Keratinocyte (primary cell): Measurements from ENCODE around the gene TRAPPC10. TPM values are rescaled to one million over a fixed set of nuclear protein-coding genes. Genes with fewer than 3 reads are reported as not detected.

Experiments used
- DNase-seq: peaks from one replicate; pipeline ENCODE4 v3.0.0-alpha.2; 2011; ENCODE audit warnings: low read depth, missing footprints, low spot score
- FAIRE-seq: peaks from 2 replicates; lab custom pipeline; 2011; peaks lifted over from hg19 to GRCh38; lab: Jason Lieb, UNC
- H2AFZ ChIP-seq: 2 replicates; pipeline ENCODE4 v1.6.0; 2012; ENCODE audit warnings: low read length, control low read depth, inconsistent platforms; ENCODE audit not compliant: control insufficient read depth
- H3K27ac ChIP-seq: 2 replicates; pipeline ENCODE4 v1.5.1; 2011; ENCODE audit warnings: low read length; ENCODE audit not compliant: control insufficient read depth, insufficient read depth
- H3K27me3 ChIP-seq: 3 replicates; pipeline ENCODE4 v1.6.0; 2011; ENCODE audit warnings: low read length; ENCODE audit not compliant: control insufficient read depth, insufficient read depth; ENCODE audit errors: extremely low read depth
- H3K36me3 ChIP-seq, 2 experiments: 2 replicates in 1 of 2; 3 replicates in 1 of 2; pipeline ENCODE4 v1.5.1; 2011; ENCODE audit warnings: low read length in 2 of 2, mild to moderate bottlenecking in 1 of 2; ENCODE audit not compliant: control insufficient read depth in 2 of 2, insufficient read depth in 2 of 2; ENCODE audit errors: extremely low read depth in 1 of 2
- H3K4me1 ChIP-seq: 3 replicates; pipeline ENCODE4 v1.5.1; 2011; ENCODE audit warnings: low read length; ENCODE audit not compliant: control insufficient read depth, insufficient read depth; ENCODE audit errors: extremely low read depth
- H3K4me2 ChIP-seq: 3 replicates; pipeline ENCODE4 v1.6.0; 2011; ENCODE audit warnings: low read depth, low read length; ENCODE audit not compliant: control insufficient read depth, insufficient read depth; ENCODE audit errors: extremely low read depth
- H3K4me3 ChIP-seq, 3 experiments: fragments of 200-600 bp in 1 of 3; sonication (generic) in 1 of 3; 2 replicates in 2 of 3; 3 replicates in 1 of 3; pipeline ENCODE4 v1.5.1; 2011 to 2016; ENCODE audit warnings: low read length in 3 of 3, mild to moderate bottlenecking in 3 of 3, control low read depth in 2 of 3, inconsistent platforms in 1 of 3, low read depth in 1 of 3, mixed read lengths in 1 of 3, mixed run types in 1 of 3, moderate library complexity in 1 of 3; ENCODE audit not compliant: control insufficient read depth in 2 of 3, insufficient read depth in 2 of 3; ENCODE audit errors: extremely low read depth in 1 of 3
- H3K79me2 ChIP-seq: 2 replicates; pipeline ENCODE4 v1.6.0; 2012; ENCODE audit warnings: low read length; ENCODE audit not compliant: control insufficient read depth, insufficient read depth
- H3K9ac ChIP-seq: 3 replicates; pipeline ENCODE4 v1.6.0; 2011; ENCODE audit warnings: low read length; ENCODE audit not compliant: control insufficient read depth, insufficient read depth; ENCODE audit errors: extremely low read depth
- H3K9me1 ChIP-seq: 3 replicates; pipeline ENCODE4 v1.6.0; 2011; ENCODE audit warnings: low read length; ENCODE audit not compliant: control insufficient read depth, insufficient read depth; ENCODE audit errors: extremely low read depth
- H3K9me3 ChIP-seq: 2 replicates; pipeline ENCODE4 v1.5.1; 2012; ENCODE audit warnings: low read depth, low read length; ENCODE audit not compliant: control insufficient read depth
- H4K20me1 ChIP-seq: 3 replicates; pipeline ENCODE4 v1.6.0; 2011; ENCODE audit warnings: low read length; ENCODE audit not compliant: control insufficient read depth, insufficient read depth; ENCODE audit errors: extremely low read depth
- EZH2 ChIP-seq: IDR thresholded peaks from one replicate; pipeline ENCODE4 v1.6.1; 2012; ENCODE audit warnings: inconsistent platforms, mild to moderate bottlenecking, low read length, moderate library complexity
- dilution Hi-C: fragments of 300-500 bp; cut with MboI; formaldehyde crosslinking; loops from one replicate; pipeline ENCODE4 v1.7.0; 2020; ENCODE audit warnings: low sequenced_read_pairs; ENCODE audit not compliant: extremely low pct_ligation_motif_present
- polyA plus RNA-seq, 5 experiments: library from polyadenylated mRNA; depleted of rRNA in 3 of 5; stranded (reverse) in 3 of 5; stranded (forward) in 1 of 5; unstranded in 1 of 5; fragments of >200 nt; gene quantifications; 1 replicate in 1 of 5; 2 replicates in 3 of 5; 3 replicates in 1 of 5; pipeline versions ENCODE4 v1.2.1 to v1.2.3, GENCODE V29; 2011 to 2012; ENCODE audit warnings: missing spikeins in 2 of 5, low read depth in 1 of 5, low replicate concordance in 1 of 5
- TF ChIP-seq, protein P1 (sequence below), 3 experiments: IDR thresholded peaks in 1 of 3; conservative IDR thresholded peaks in 1 of 3; optimal IDR thresholded peaks in 1 of 3; 2 replicates in 2 of 3; 3 replicates in 1 of 3; pipeline versions ENCODE3 to v1.5.1; 2011; ENCODE audit warnings: low read length in 3 of 3, mild to moderate bottlenecking in 3 of 3, moderate library complexity in 2 of 3, control low read depth in 1 of 3, inconsistent platforms in 1 of 3; ENCODE audit not compliant: insufficient read depth in 2 of 3; ENCODE audit errors: extremely low read depth in 1 of 3

Gene TRAPPC10
- polyA plus RNA-seq, 1 donor (not counting 4 experiments of a cell fraction or from before 2014, with no cell fraction given): 21.6 TPM

DNA sequence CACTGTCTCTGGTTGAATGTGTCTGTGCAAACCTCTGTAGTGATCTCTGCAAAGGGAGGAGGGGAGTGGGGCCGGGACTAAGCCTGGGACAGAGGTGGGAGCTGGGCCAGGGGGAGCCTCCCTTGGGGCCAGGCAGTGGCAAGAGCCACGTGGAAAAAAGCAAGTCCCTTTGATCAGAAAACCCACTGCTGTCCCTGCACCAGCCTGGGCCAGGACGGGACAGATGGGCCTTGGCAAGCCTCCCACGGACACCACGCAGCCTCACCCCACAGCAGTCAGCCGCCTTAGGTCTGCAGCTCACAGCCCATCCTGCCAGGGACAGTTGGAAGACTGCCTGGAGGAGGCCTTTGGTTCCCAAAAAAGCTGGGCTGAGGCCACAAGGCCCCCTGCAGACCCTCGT is 11.7 kb upstream of the TRAPPC10 start:
- Histone ChIP-seq H3K9ac (no peak overlapping the region), H3K27ac (no peak overlapping the region), H3K4me3 (no peak overlapping the region), H3K4me1 (no peaks in the 10 kb centered on the region), H3K4me2 (no peak overlapping the region), H3K27me3 (peaks cover 6% of the 10 kb centered on the region), H2AFZ (no peak overlapping the region), H3K79me2 (no peaks in the 10 kb centered on the region), H4K20me1 (no peaks in the 10 kb centered on the region), H3K9me1 (no peaks in the 10 kb centered on the region), H3K9me3 (no peaks in the 10 kb centered on the region), H3K36me3 (no peaks in the 10 kb centered on the region)
- FAIRE-seq: no peak
- DNase-seq: no peak
- dilution Hi-C loops: no loop called here
- TF ChIP-seq, protein P1, sequence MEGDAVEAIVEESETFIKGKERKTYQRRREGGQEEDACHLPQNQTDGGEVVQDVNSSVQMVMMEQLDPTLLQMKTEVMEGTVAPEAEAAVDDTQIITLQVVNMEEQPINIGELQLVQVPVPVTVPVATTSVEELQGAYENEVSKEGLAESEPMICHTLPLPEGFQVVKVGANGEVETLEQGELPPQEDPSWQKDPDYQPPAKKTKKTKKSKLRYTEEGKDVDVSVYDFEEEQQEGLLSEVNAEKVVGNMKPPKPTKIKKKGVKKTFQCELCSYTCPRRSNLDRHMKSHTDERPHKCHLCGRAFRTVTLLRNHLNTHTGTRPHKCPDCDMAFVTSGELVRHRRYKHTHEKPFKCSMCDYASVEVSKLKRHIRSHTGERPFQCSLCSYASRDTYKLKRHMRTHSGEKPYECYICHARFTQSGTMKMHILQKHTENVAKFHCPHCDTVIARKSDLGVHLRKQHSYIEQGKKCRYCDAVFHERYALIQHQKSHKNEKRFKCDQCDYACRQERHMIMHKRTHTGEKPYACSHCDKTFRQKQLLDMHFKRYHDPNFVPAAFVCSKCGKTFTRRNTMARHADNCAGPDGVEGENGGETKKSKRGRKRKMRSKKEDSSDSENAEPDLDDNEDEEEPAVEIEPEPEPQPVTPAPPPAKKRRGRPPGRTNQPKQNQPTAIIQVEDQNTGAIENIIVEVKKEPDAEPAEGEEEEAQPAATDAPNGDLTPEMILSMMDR (optimal IDR thresholded peaks at IDR 0.05 in 1 of 3, IDR thresholded peaks at IDR 0.05 in 1 of 3, conservative IDR thresholded peaks at IDR 0.05 in 1 of 3; ENCODE audit: extremely low read depth in 1 of 3, insufficient read depth in 2 of 3, low read length in 3 of 3): no peak
- TF ChIP-seq EZH2: no peak

DNA sequence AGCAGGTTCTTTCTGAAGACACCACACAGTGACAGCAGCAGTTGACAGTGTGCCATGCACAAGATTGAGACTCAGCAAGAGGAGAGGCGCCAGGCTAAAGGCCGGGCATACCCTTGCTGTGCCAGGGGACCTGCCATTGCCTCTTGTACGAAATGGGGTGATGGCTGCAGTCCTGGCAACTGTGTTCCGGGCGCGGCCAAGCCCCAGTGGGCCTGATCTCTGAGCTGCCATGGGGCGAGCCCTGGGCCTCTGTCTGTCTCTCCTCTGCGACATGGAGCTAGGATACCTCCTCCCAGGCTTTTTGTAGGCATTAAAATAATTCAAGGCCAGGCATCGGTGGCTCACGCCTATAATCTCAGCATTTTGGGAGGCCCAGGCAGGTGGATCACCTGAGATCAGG is 9.6 kb upstream of the TRAPPC10 start:
- Histone ChIP-seq H3K4me1 (peaks cover 10% of the 10 kb centered on the region), H3K27ac (no peak overlapping the region), H3K9me3 (no peaks in the 10 kb centered on the region), H4K20me1 (no peaks in the 10 kb centered on the region), H3K79me2 (no peaks in the 10 kb centered on the region), H3K4me3 (no peak overlapping the region), H3K36me3 (no peaks in the 10 kb centered on the region), H3K4me2 (no peak overlapping the region), H3K9me1 (no peaks in the 10 kb centered on the region), H2AFZ (no peak overlapping the region), H3K27me3 (peaks cover 3% of the 10 kb centered on the region), H3K9ac (no peak overlapping the region)
- dilution Hi-C loops: no loop called here
- DNase-seq: no peak
- no peak for FAIRE-seq
- TF ChIP-seq EZH2: no peak
- TF ChIP-seq, protein P1 (optimal IDR thresholded peaks at IDR 0.05 in 1 of 3, IDR thresholded peaks at IDR 0.05 in 1 of 3, conservative IDR thresholded peaks at IDR 0.05 in 1 of 3; ENCODE audit: extremely low read depth in 1 of 3, insufficient read depth in 2 of 3, low read length in 3 of 3): no peak
